Type B pancreatic cell (in vitro differentiated cells): ENCODE measurements around the gene UPK3B. TPM values are rescaled to one million over a fixed set of nuclear protein-coding genes. Genes with fewer than 3 reads are reported as not detected.
"Not testable (repeated sequence)": the region's sequence is repeated elsewhere in the genome, so short reads cannot be mapped to it uniquely, and the experiment has no call there.

ENCODE experiments used
- DNase-seq: peaks from one replicate; pipeline ENCODE4 v3.0.0; 2021; ENCODE audit warnings: mixed read lengths; ENCODE audit not compliant: unreplicated experiment; ENCODE audit errors: extremely low spot score
- H3K27ac Mint-ChIP-seq: 2 replicates; pipeline ENCODE4 v1.8.0; 2021; ENCODE audit warnings: mild to moderate bottlenecking, mixed read lengths
- H3K27me3 Mint-ChIP-seq: 2 replicates; pipeline ENCODE4 v1.8.0; 2021; ENCODE audit warnings: mixed read lengths
- H3K36me3 Mint-ChIP-seq: 2 replicates; pipeline ENCODE4 v1.8.0; 2021; ENCODE audit warnings: mixed read lengths
- H3K4me1 Mint-ChIP-seq: one replicate; pipeline ENCODE4 v1.8.0; 2021; ENCODE audit warnings: mixed read lengths; ENCODE audit not compliant: unreplicated experiment
- H3K4me3 Mint-ChIP-seq: 2 replicates; pipeline ENCODE4 v1.8.0; 2021; ENCODE audit warnings: mild to moderate bottlenecking, mixed read lengths
- H3K9me3 Mint-ChIP-seq: 2 replicates; pipeline ENCODE4 v1.8.0; 2021; ENCODE audit warnings: mixed read lengths
- CTCF ChIP-seq: fragments of 200-600 bp; sonication (generic); conservative IDR thresholded peaks from 2 replicates; pipeline ENCODE4 v1.5.0; 2021; ENCODE audit warnings: antibody characterized with exemption, mild to moderate bottlenecking
- total RNA-seq: library from RNA; stranded (reverse); gene quantifications from 2 replicates; pipeline ENCODE4 v1.2.1, GENCODE V29; 2021; ENCODE audit warnings: low replicate concordance

The UPK3B gene
- total RNA-seq, 1 donor from 2014 or later: 11.2 TPM

DNA sequence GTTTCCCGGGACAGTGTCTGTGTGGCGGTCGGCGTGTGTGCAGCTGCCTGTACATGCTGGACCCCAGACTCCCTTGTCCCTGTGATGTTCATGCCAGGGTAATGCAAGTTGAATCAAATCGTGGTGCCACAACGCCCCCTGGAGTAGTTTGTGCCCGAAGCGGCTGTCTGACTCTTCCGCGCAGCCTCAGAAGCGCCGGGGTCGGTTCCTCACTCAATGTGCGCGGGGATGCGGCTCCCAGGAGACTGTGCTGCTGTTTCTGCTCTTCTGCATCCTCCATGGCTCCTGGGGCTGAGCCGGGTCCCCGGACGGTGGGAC lies 10.5 kb upstream of the UPK3B start:
- H3K27ac Mint-ChIP-seq, DNase-seq, H3K4me3 Mint-ChIP-seq, H3K9me3 Mint-ChIP-seq, H3K36me3 Mint-ChIP-seq, H3K27me3 Mint-ChIP-seq, H3K4me1 Mint-ChIP-seq: not testable (repeated sequence)

GRCh38 chr7:76502224-76502623 lies 8.1 kb upstream of the UPK3B start:
- peak; percentile 49 for DNase-seq

DNA sequence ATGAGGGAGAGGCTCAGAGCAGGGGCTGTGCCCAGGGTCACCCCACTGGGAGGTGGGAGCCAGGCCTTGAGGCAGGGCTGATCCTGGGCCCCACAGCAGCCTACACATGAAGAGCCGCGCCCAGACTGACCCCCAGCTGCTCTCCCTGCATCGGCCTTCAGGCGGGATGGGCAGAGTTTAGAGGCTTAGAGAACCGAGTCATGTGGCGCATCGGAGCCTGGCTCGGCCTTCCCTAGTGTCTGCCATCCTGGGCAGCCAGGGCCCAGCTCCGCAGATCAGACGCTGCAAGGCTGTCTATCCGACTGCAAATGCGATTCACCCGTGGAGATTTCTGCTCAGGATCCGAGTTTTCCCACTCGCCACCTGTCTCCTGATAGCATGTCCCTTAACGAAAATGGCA lies 7.5 kb upstream of the UPK3B start:
- not testable (repeated sequence) for H3K36me3 Mint-ChIP-seq, H3K4me3 Mint-ChIP-seq, H3K27ac Mint-ChIP-seq, H3K4me1 Mint-ChIP-seq, H3K9me3 Mint-ChIP-seq, H3K27me3 Mint-ChIP-seq
- DNase-seq: peak; percentile 52

More at GRCh38 chr7:76502224-76502623, 8.1 kb upstream of the UPK3B start:
- not testable (repeated sequence) for H3K27me3 Mint-ChIP-seq, H3K4me3 Mint-ChIP-seq, H3K4me1 Mint-ChIP-seq, H3K9me3 Mint-ChIP-seq, H3K36me3 Mint-ChIP-seq, H3K27ac Mint-ChIP-seq

GRCh38 chr7:76503244-76503643 lies 7.1 kb upstream of the UPK3B start:
- not testable (repeated sequence) for H3K9me3 Mint-ChIP-seq, H3K4me3 Mint-ChIP-seq, H3K36me3 Mint-ChIP-seq, H3K27me3 Mint-ChIP-seq, H3K27ac Mint-ChIP-seq, H3K4me1 Mint-ChIP-seq, DNase-seq

DNA sequence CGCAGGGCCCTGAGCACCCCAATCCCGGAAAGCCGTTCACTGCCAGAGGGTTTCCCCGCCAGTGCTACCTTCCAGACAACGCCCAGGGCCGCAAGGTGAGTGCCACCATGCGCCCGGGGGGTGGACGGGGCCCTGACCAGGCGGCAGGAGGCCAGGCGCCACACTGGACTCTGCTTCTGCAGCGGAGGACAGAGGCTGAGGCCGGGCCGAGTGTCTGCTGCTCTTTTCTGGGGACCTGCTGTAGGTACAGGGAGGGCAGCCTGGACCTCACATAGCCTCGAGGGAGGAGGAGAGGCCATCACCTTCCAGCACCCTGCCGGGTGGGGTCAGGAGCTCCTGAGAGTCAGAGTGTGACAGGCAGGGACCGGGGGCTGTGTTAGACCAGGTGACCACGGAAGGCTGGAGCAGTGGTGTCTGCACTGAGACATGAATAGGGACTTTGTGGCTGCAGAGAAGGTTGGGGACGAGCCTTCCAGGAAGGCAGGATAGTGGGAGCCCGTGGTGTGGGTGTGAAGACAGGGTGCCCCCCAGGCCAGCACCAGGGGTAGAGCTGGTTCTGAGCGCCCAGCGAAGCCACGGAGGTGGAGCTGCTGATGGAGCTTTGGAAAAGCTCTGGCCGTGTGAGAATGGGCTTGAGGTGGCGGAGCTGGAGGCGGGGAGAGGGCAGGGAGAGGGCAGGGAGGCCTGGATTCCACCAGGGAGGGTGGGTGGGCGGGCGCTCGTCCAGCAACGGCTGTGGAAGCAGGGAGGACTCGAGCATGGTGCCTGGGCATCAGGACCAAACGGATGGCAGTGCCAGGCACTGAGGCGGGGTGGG lies 5.8 kb upstream of the UPK3B start:
- not testable (repeated sequence) for H3K4me1 Mint-ChIP-seq, H3K9me3 Mint-ChIP-seq, H3K27me3 Mint-ChIP-seq, H3K36me3 Mint-ChIP-seq, H3K4me3 Mint-ChIP-seq, H3K27ac Mint-ChIP-seq
- peak; percentile 57 for DNase-seq

DNA sequence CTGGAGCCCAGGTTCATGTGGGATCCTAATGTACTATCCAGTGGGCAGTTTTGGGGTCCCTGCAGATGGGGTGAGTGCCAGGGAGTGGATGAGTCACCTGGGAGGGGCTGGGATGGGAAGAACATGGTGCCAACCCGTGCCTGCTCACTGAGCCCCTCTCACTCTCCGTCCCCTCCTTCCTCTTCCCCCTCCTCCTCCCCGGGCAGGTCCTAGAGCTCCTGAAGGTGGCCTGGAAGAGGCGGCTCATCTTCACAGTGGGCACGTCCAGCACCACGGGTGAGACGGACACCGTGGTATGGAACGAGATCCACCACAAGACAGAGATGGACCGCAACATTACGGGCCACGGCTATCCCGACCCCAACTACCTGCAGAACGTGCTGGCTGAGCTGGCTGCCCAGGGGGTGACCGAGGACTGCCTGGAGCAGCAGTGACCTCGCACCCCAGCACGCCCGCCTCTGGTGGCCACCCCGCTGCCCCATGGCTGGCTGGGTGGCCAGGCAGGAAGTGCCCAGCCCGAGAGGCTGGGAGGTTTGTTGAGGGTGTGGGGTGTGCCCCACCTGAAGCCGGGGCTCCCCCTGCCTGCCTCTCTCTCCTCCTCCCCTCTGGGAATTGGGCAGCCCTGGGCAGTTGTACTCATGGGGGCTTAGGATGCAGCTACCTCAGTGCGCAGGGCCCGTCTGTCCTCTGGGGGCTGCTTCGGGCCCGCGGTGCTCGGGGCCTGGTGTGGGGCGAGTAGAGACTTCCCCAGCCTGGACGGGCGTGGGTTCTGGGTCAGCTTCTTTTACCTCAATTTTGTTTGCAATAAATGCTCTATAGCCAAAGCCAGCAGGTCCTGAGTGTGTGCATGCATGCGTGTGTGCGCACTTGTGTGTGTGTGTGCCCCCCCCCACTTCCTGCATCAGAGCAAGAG lies 4.9 kb upstream of the UPK3B start:
- no peaks in the 10 kb centered on the region for H3K9me3 Mint-ChIP-seq
- TF ChIP-seq CTCF: no peak
- H3K4me3 Mint-ChIP-seq: no peak overlapping the region
- no peaks in the 10 kb centered on the region for H3K36me3 Mint-ChIP-seq
- no peaks in the 10 kb centered on the region for H3K27me3 Mint-ChIP-seq
- DNase-seq: peak; percentile 61
- H3K4me1 Mint-ChIP-seq: peaks cover 4% of the 10 kb centered on the region
- no peak overlapping the region for H3K27ac Mint-ChIP-seq

DNA sequence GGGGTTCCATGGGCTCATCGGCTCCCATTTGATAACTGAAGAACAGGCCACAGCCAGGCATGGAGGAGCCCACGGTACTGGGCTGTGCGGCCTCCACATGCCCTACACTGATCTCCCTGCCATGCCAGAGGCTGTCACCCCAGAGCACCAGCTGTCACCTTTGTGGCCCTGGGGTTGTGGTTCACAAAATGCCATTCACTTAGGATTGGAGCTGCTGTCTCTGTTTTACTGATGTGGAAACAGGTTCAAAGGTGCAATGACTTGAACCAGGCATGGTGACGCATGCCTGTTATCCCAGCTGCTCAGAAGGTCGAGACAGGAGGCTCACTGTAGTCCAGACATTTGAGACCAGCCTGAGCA lies 4.3 kb upstream of the UPK3B start:
- peaks cover 4% of the 10 kb centered on the region for H3K4me1 Mint-ChIP-seq
- no peaks in the 10 kb centered on the region for H3K27me3 Mint-ChIP-seq
- TF ChIP-seq CTCF: no peak
- H3K27ac Mint-ChIP-seq: no peak overlapping the region
- peak; percentile 40 for DNase-seq
- H3K4me3 Mint-ChIP-seq: no peak overlapping the region
- no peaks in the 10 kb centered on the region for H3K36me3 Mint-ChIP-seq
- H3K9me3 Mint-ChIP-seq: no peaks in the 10 kb centered on the region

- H3K27ac Mint-ChIP-seq: not testable (repeated sequence)
These were observed 3.7 kb upstream of the UPK3B start for GRCh38 chr7:76506643-76507042.

More at GRCh38 chr7:76506643-76507042, 3.7 kb upstream of the UPK3B start:
- peak; percentile 34 for DNase-seq
- H3K4me3 Mint-ChIP-seq, H3K4me1 Mint-ChIP-seq, H3K27me3 Mint-ChIP-seq, H3K9me3 Mint-ChIP-seq, H3K36me3 Mint-ChIP-seq: not testable (repeated sequence)
